Parathyroid adenoma (tissue), 2 donors: Measurements from ENCODE around the gene HS3ST5.

Experiments
- H2AFZ ChIP-seq: fragments of 300-600 bp; sonication (generic); one replicate; pipeline ENCODE4 v1.7.0; 2017; ENCODE audit warnings: antibody characterized with exemption, mild to moderate bottlenecking
- H3K27ac ChIP-seq: fragments of 300-600 bp; sonication (generic); one replicate; pipeline ENCODE4 v1.7.0; 2017
- H3K27me3 ChIP-seq: fragments of 300-600 bp; sonication (generic); one replicate; pipeline ENCODE4 v1.7.0; 2017; ENCODE audit warnings: low read length; ENCODE audit not compliant: control insufficient read depth, insufficient read depth
- H3K36me3 ChIP-seq: fragments of 300-600 bp; sonication (generic); one replicate; pipeline ENCODE4 v1.7.0; 2017; ENCODE audit warnings: low read length; ENCODE audit not compliant: control insufficient read depth, insufficient read depth
- H3K4me1 ChIP-seq: fragments of 300-600 bp; sonication (generic); one replicate; pipeline ENCODE4 v1.7.0; 2017; ENCODE audit warnings: control low read depth
- H3K4me2 ChIP-seq: fragments of 300-600 bp; sonication (generic); one replicate; pipeline ENCODE4 v1.7.0; 2017; ENCODE audit warnings: low read length
- H3K4me3 ChIP-seq: fragments of 300-600 bp; sonication (generic); one replicate; pipeline ENCODE4 v1.7.0; 2017; ENCODE audit warnings: low read depth, low read length
- H3K79me2 ChIP-seq: fragments of 300-600 bp; sonication (generic); one replicate; pipeline ENCODE4 v1.7.0; 2017; ENCODE audit warnings: control low read depth
- H3K9ac ChIP-seq: fragments of 300-600 bp; sonication (generic); one replicate; pipeline ENCODE4 v1.7.0; 2017; ENCODE audit warnings: mild to moderate bottlenecking
- H3K9me3 ChIP-seq: fragments of 300-600 bp; sonication (generic); one replicate; pipeline ENCODE4 v1.7.0; 2017; ENCODE audit warnings: low read length; ENCODE audit not compliant: control insufficient read depth
- CTCF ChIP-seq: fragments of 300-600 bp; sonication (generic); IDR thresholded peaks from one replicate; pipeline ENCODE4 v1.7.0; 2017; ENCODE audit warnings: antibody characterized with exemption, mild to moderate bottlenecking
- donor health status: primary hyperparathyroidism.

The HS3ST5 gene

GRCh38 chr6:114159727-114160126 lies 183.1 kb downstream of the HS3ST5 start:
- Histone ChIP-seq H3K9ac (no peak overlapping the region), H3K27ac (no peak overlapping the region), H3K4me1 (no peaks in the 10 kb centered on the region), H2AFZ (no peak overlapping the region), H3K4me2 (no peak overlapping the region), H3K36me3 (no peaks in the 10 kb centered on the region), H3K9me3 (no peaks in the 10 kb centered on the region), H3K27me3 (no peaks in the 10 kb centered on the region), H3K4me3 (no peak overlapping the region), H3K79me2 (no peaks in the 10 kb centered on the region)
- no peak for TF ChIP-seq CTCF

- no peak overlapping the region for H3K4me3 ChIP-seq
- no peak overlapping the region for H2AFZ ChIP-seq
- no peaks in the 10 kb centered on the region for H3K27me3 ChIP-seq
- H3K27ac ChIP-seq, result no peak overlapping the region
- no peaks in the 10 kb centered on the region for H3K9me3 ChIP-seq
- no peaks in the 10 kb centered on the region for H3K79me2 ChIP-seq
- TF ChIP-seq CTCF, result no peak
- no peaks in the 10 kb centered on the region for H3K36me3 ChIP-seq
- H3K9ac ChIP-seq, result no peak overlapping the region
- no peak overlapping the region for H3K4me2 ChIP-seq
- no peaks in the 10 kb centered on the region for H3K4me1 ChIP-seq
These were observed 183.8 kb downstream of the HS3ST5 start for GRCh38 chr6:114158838-114159694.

GRCh38 chr6:114158411-114158810 lies 184.4 kb downstream of the HS3ST5 start:
- H3K9me3 ChIP-seq, result no peaks in the 10 kb centered on the region
- H3K4me2 ChIP-seq, result no peak overlapping the region
- H3K36me3 ChIP-seq, result no peaks in the 10 kb centered on the region
- no peak overlapping the region for H3K4me3 ChIP-seq
- no peaks in the 10 kb centered on the region for H3K4me1 ChIP-seq
- no peak overlapping the region for H3K27ac ChIP-seq
- H3K79me2 ChIP-seq, result no peaks in the 10 kb centered on the region
- H3K27me3 ChIP-seq, result no peaks in the 10 kb centered on the region
- no peak for TF ChIP-seq CTCF
- H3K9ac ChIP-seq, result no peak overlapping the region
- H2AFZ ChIP-seq, result no peak overlapping the region

GRCh38 chr6:114157848-114158247 lies 185.0 kb downstream of the HS3ST5 start:
- Histone ChIP-seq H3K4me2 (no peak overlapping the region), H3K4me1 (no peaks in the 10 kb centered on the region), H3K9ac (no peak overlapping the region), H3K79me2 (no peaks in the 10 kb centered on the region), H3K36me3 (no peaks in the 10 kb centered on the region), H3K27ac (no peak overlapping the region), H3K9me3 (no peaks in the 10 kb centered on the region), H3K27me3 (no peaks in the 10 kb centered on the region), H2AFZ (no peak overlapping the region), H3K4me3 (no peak overlapping the region)
- TF ChIP-seq CTCF, result no peak

- no peak for TF ChIP-seq CTCF
- H3K36me3 ChIP-seq, result no peaks in the 10 kb centered on the region
- no peaks in the 10 kb centered on the region for H3K9me3 ChIP-seq
- H3K4me3 ChIP-seq, result no peak overlapping the region
- H3K27ac ChIP-seq, result no peak overlapping the region
- no peak overlapping the region for H3K9ac ChIP-seq
- no peaks in the 10 kb centered on the region for H3K4me1 ChIP-seq
- no peak overlapping the region for H3K4me2 ChIP-seq
- no peaks in the 10 kb centered on the region for H3K27me3 ChIP-seq
- no peaks in the 10 kb centered on the region for H3K79me2 ChIP-seq
- H2AFZ ChIP-seq, result no peak overlapping the region
These were observed 187.1 kb downstream of the HS3ST5 start for GRCh38 chr6:114155763-114156162.
